OCI-M2 (cell line): Measurements from ENCODE around the gene TRIM34.
A peak's percentile ranks its signal among the peaks of the same experiment; 100 is the strongest.
"Not testable (repeated sequence)": the region's sequence is repeated elsewhere in the genome, so short reads cannot be mapped to it uniquely, and the experiment has no call there.

Source experiments
- DNase-seq: peaks from one replicate; lab custom pipeline; 2025; ENCODE audit not compliant: unreplicated experiment; lab: John Stamatoyannopoulos, UW

TRIM34 gene

GRCh38 chr11:5683620-5684019, 58.8 kb downstream of the TRIM34 start:
- not testable (repeated sequence) for DNase-seq

- DNase-seq = no peak
Observed at GRCh38 chr11:5684036-5684645, 59.3 kb downstream of the TRIM34 start.

GRCh38 chr11:5684646-5685362, 60.0 kb downstream of the TRIM34 start, which contains the start of gene TRIM5:
TRIM5 (minus strand) TSS chr11:5685074; CDS start chr11:5680177, 4,897 bp downstream.
- peak; percentile 66 for DNase-seq

- DNase-seq = no peak
Observed at GRCh38 chr11:5686426-5686825, 61.6 kb downstream of the TRIM34 start.

- no peak for DNase-seq
Observed at GRCh38 chr11:5688482-5688881, 63.7 kb downstream of the TRIM34 start.

GRCh38 chr11:5689551-5689983, 64.8 kb downstream of the TRIM34 start, which contains the start of gene TRIM22:
TRIM22 (plus strand) TSS chr11:5689790; CDS start chr11:5696233, 6,443 bp downstream.
- DNase-seq = no peak

GRCh38 chr11:5690216-5690615, 65.4 kb downstream of the TRIM34 start:
- no peak for DNase-seq

GRCh38 chr11:5690736-5691135, 65.9 kb downstream of the TRIM34 start:
- DNase-seq = no peak

GRCh38 chr11:5691238-5691963, 66.6 kb downstream of the TRIM34 start:
- not testable (repeated sequence) for DNase-seq

- DNase-seq = no peak
Observed at GRCh38 chr11:5691964-5692361, 67.2 kb downstream of the TRIM34 start.
